ENCODE data around the gene RBCK1.
"Not testable (repeated sequence)": the region's sequence is repeated elsewhere in the genome, so short reads cannot be mapped to it uniquely, and the experiment has no call there.

RBCK1 gene

GRCh38 chr20:433300-433975 is 25.3 kb downstream of the RBCK1 start:
- peak; percentile 65 to 76 for DNase-seq (ENCODE audit: extremely low read depth in 1 of 2, low read depth in 1 of 2)

DNA sequence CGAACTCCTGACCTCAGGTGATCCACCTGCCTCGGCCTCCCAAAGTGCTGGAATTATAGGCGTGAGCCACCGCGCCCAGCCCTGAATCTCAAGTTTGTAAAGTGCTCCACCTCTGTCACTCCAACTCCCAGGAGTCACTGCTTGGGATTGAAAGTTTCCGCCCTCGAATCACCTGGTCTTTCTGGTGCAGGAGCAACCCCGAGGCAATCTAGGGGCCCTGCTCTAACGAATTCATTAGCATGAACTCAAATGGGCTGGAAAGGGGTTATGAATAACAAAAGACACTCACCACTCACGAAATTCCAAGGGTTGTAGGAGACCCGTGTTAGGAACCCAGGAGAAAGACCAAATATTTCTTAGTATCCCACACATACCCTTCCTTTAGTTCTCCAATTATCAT is 26.1 kb downstream of the RBCK1 start:
- no peak for DNase-seq (ENCODE audit: extremely low read depth in 1 of 2, low read depth in 1 of 2)

DNA sequence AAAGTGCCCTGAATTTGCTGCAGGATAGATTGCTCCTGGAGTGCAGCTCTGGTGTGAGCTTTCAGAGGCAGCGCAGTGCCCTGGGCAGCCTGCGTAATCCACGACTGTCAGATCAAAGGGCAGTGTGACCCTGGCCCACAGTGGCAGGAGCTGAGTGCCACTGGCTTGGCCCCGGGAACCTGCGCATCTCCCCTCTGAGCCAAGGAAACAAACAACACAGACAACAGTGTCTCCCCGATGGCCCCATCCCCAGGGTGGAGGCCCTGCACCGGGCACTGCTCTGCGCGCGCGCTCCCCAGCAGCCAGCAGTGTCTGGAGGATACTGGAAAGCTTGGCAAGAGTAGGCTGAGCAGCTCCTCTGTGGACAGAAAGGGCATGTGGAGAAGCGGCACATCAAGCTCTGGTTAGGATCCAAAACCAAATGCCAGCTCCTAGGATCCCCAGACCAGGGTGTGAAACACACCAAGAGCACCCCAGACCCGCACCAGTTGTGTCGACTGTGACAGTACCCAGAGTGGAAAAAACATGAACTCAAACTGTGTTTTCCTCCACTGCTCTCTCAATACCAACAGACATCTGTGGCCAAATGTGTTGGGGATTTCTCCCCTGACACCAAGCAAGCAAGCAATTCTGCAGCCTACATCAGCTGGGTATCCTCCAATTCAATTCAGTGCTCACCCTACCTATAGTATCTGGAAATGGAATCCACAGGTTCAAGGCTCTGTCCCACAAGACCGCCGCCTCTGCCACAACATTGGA is 26.7 kb downstream of the RBCK1 start:
- DNase-seq (ENCODE audit: extremely low read depth in 1 of 2, low read depth in 1 of 2): no peak

DNA sequence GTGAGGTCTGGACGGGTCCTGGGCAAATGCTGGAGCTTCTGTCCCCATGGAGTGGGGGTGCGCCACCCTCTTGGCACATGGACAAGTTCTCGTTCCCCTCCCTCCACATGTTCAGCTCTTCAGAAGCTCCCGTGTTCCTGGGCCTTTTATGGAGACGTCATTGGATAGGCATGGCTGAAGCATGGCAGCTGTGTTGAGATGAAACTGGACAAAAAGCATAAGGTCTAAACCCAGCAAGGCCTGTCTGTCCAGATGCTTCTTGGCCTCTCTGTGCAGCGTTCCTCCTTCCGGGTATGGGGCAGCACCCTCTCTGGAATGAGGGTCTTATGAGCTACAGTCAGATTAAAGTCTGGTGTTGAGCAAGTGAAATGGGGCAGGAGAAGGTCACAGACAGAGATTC is 27.5 kb downstream of the RBCK1 start:
- no peak for DNase-seq (ENCODE audit: extremely low read depth in 1 of 2, low read depth in 1 of 2)

DNA sequence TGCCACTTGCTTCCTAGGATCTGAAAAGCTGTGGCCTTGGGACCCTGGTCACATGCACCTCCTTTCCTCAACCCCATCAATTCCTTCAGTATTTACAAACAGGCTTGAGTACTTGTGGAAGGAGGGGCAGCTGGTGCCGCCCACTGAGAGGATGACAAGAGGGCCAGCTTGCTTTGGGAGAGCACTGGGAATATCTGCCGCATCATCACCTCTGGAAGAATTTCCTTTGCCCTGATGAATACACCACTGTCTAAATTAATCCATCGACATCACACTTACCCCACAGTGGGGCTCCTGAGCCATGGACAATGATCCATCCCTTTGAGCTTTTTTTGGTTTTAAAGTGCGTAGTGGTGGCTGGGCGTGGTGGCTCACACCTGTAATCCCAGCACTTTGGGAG is 28.4 kb downstream of the RBCK1 start:
- DNase-seq (ENCODE audit: extremely low read depth in 1 of 2, low read depth in 1 of 2): no peak

GRCh38 chr20:437787-438486 is 29.8 kb downstream of the RBCK1 start:
- no peak for DNase-seq (ENCODE audit: extremely low read depth in 1 of 2, low read depth in 1 of 2)

DNA sequence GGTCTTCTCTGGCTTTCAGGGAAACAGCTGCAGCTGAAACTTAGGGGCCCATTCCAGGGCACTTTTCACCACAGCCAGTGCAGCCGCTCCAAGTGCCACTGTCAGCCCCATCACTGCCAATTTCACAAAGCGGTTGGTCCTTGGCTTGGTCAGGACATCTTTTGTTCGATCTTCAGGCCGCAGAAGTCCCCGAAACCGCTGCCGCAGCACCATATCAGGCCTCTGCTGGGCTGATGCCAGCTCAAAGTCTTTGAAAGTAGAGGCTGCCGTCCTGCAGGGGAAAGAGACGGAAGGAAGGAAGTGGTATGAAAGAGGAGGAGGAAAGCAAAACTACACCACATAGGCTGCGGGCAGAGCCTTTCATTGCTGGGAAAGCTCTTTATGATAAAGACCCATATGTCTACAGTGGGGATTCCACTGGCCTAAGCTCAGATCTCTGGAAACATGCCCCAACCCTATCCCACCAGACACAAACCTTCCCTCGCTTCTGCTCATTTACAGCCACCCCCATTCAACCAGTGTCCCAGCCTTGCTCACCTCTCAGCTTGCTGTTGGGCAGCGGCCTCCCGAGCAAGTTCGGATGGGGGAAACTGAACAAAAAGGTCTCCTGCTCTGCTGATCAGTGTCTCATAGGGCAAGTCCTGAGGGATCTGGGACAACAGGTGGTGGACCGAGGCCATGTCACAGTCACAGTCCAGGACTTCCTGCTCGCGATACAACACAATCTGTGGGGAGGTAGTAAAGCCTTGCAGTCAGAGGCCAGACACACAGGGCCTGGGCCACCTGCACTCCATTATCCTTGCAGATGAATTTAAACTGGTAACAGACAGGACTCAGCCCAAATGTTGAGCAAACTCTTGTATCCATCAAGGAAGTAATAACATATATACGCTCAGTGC is 30.7 kb downstream of the RBCK1 start:
- DNase-seq (ENCODE audit: extremely low read depth in 1 of 2, low read depth in 1 of 2): peak in 1 of 2 donors; percentile 49

- no peak for DNase-seq (ENCODE audit: extremely low read depth in 1 of 2, low read depth in 1 of 2)
Measured at GRCh38 chr20:440148-440547, 32.0 kb downstream of the RBCK1 start.

- no peak for DNase-seq (ENCODE audit: extremely low read depth in 1 of 2, low read depth in 1 of 2)
Measured at GRCh38 chr20:440636-441035, 32.5 kb downstream of the RBCK1 start.

GRCh38 chr20:443223-443775 is 35.2 kb downstream of the RBCK1 start:
- DNase-seq (ENCODE audit: extremely low read depth in 1 of 2, low read depth in 1 of 2): no peak

GRCh38 chr20:444117-444516 is 36.0 kb downstream of the RBCK1 start:
- DNase-seq (ENCODE audit: extremely low read depth in 1 of 2, low read depth in 1 of 2): no peak

- DNase-seq (ENCODE audit: extremely low read depth in 1 of 2, low read depth in 1 of 2): no peak
Measured at GRCh38 chr20:444862-445426, 36.8 kb downstream of the RBCK1 start.

GRCh38 chr20:445514-446336 is 37.6 kb downstream of the RBCK1 start:
- no peak for DNase-seq (ENCODE audit: extremely low read depth in 1 of 2, low read depth in 1 of 2)

DNA sequence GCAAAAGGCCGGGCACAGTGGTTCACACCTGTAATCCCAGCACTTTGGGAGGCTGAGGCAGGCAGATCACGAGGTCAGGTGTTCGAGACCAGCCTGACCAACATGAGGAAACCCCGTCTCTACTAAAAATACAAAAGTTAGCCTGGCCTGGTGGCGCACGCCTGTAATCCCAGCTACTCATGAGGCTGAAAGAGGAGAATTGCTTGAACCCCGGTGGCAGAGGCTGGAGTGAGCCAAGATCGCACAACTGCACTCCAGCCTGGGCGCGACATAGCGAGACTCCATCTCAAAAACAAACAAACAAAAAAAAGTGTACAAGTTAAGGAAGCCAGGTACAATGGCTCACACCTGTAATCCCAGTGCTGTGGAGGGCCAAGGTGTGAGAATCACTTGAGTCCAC is 43.9 kb downstream of the RBCK1 start:
- not testable (repeated sequence) for DNase-seq (ENCODE audit: extremely low read depth in 1 of 2, low read depth in 1 of 2)

GRCh38 chr20:454951-455350 is 46.9 kb downstream of the RBCK1 start:
- no peak for DNase-seq (ENCODE audit: extremely low read depth in 1 of 2, low read depth in 1 of 2)

DNA sequence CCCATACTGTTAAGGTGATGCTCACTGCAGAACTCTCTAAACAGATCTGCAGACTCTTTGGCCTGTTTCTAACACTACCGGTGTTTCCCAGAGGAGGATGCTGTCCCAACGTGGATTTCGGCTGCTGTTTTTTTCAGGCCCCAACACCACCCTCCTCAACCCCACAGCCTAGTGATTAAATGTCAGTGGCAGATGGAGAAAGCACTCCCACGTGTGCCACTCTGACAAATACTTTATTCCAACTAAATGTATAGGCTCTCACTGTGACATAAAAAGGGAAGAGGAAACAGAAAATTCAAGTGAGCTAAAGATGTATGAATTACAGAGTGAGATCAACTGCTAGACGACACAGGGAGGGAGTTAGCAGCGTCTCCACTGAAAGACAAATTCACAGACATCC is 50.7 kb downstream of the RBCK1 start:
- DNase-seq (ENCODE audit: extremely low read depth in 1 of 2, low read depth in 1 of 2): no peak

- DNase-seq (ENCODE audit: extremely low read depth in 1 of 2, low read depth in 1 of 2): no peak
Measured at GRCh38 chr20:460180-460579, 52.1 kb downstream of the RBCK1 start.

DNA sequence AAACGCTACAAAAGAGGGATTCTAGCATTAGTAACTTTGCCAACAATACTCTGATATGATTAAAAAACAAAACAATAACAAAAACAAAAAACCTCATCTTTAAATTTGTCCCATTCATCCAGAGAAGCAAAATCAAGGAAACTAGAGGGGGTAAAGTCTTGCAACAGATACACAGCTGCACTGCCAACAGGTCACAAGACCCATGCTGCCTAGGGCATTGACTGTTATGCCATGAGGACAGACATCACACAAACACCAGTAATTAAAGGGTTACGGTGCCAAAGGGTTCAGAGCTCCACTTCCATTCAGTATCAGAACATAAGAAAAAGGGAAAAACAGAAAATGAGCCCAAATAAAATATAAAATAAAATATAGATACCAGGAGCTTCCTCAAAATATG is 52.6 kb downstream of the RBCK1 start:
- DNase-seq (ENCODE audit: extremely low read depth in 1 of 2, low read depth in 1 of 2): no peak
